Memory B cell (primary cell): ENCODE measurements around the gene IMPDH1.

Source experiments
- ATAC-seq: fragments of 150-1000 bp; cut with Tn5 transposase; 2 replicates; pipeline ENCODE4 v1.10.0; 2021; ENCODE audit warnings: low read depth, mild to moderate bottlenecking, moderate library complexity
- DNase-seq, 2 donors: peaks; one replicate each; pipeline ENCODE4 v3.0.0; 2022; ENCODE audit warnings: low spot score in 2 of 2
- H3K27ac Mint-ChIP-seq: one replicate; pipeline ENCODE4 v1.8.0; 2022; ENCODE audit warnings: mild to moderate bottlenecking, moderate library complexity, mixed read lengths
- H3K27me3 Mint-ChIP-seq: one replicate; pipeline ENCODE4 v1.8.0; 2022; ENCODE audit warnings: mixed read lengths
- H3K36me3 Mint-ChIP-seq: one replicate; pipeline ENCODE4 v1.8.0; 2022; ENCODE audit warnings: mild to moderate bottlenecking, mixed read lengths
- H3K4me1 Mint-ChIP-seq: one replicate; pipeline ENCODE4 v1.8.0; 2022; ENCODE audit warnings: mixed read lengths
- H3K4me3 Mint-ChIP-seq: one replicate; pipeline ENCODE4 v1.8.0; 2022; ENCODE audit warnings: mild to moderate bottlenecking, moderate library complexity, mixed read lengths
- H3K9me3 Mint-ChIP-seq: one replicate; pipeline ENCODE4 v1.8.0; 2022; ENCODE audit warnings: mixed read lengths

Gene IMPDH1

GRCh38 chr7:128343554-128344430 lies 66.0 kb downstream of the IMPDH1 start, which contains the start of gene RBM28:
TSS of gene RBM28 (minus strand) at chr7:128343908. CDS start at chr7:128343793, 115 bp downstream.
- Mint-ChIP-seq H3K4me3 (peak within 1 kb of the TSS; percentile 99), H3K27me3 (peaks cover 6% of the 10 kb centered on the region)

More at GRCh38 chr7:128343554-128344430, 66.0 kb downstream of the IMPDH1 start, which contains the start of gene RBM28:
- Mint-ChIP-seq H3K4me1 (peaks cover 20% of the 10 kb centered on the region), H3K27ac (peak within 1 kb of the TSS; percentile 92), H3K36me3 (peaks cover 7% of the 10 kb centered on the region), H3K9me3 (no peaks in the 10 kb centered on the region)
- DNase-seq = peak; percentile 90 to 95
- ATAC-seq = peak; percentile 93
